ENCODE measurements around the gene CTAG2. TPM values are rescaled to one million over a fixed set of nuclear protein-coding genes. Genes with fewer than 3 reads are reported as not detected.

Gene CTAG2
- total RNA-seq, 1 donor from 2014 or later: not detected

DNA sequence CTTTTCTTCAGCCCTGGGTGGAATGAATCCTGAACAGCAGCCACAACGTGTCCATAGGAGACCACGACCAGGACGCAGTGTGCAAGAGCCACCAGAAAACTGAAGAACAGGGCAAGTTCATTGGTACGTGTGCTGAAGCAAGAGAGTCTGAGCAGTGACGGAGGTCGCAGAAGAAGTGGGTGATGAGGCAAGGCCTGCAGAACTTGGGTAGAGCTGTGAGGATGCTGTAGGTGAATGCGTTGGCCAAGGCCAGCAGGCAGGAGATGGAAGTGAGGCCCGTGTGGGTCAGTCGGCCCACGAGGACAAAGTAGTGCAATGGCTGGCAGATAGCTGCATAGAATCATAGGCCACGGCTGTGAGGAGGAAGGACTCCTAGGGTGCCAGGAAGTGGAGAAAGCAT lies 5.6 kb upstream of the CTAG2 start:
- Histone ChIP-seq H4K20me1 (ENCODE audit: insufficient read depth, low read length) (no peaks in the 10 kb centered on the region), H3K36me3 (ENCODE audit: insufficient read depth, low read length) (no peaks in the 10 kb centered on the region), H3K9me3 (ENCODE audit: insufficient read depth, low read depth, low read length) (no peaks in the 10 kb centered on the region), H3K4me1 (ENCODE audit: insufficient read depth, low read length) (no peaks in the 10 kb centered on the region), H3K4me3 (ENCODE audit: insufficient read depth, low read depth, low read length) (no peak overlapping the region), H3K27ac (ENCODE audit: low read depth, low read length) (no peak overlapping the region), H3K9ac (ENCODE audit: low read length) (no peak overlapping the region), H3K4me2 (ENCODE audit: low read length) (no peak overlapping the region), H2AFZ (ENCODE audit: low read depth, low read length) (no peak overlapping the region), H3K79me2 (ENCODE audit: insufficient read depth, low read length) (no peaks in the 10 kb centered on the region), H3K27me3 (ENCODE audit: insufficient read depth, low read length) (no peaks in the 10 kb centered on the region)
- peaks cover 7% of the 10 kb centered on the region for H3K9me3 Mint-ChIP-seq (ENCODE audit: unreplicated experiment)
- H3K4me1 Mint-ChIP-seq (ENCODE audit: low read depth, unreplicated experiment): no peaks in the 10 kb centered on the region
- TF ChIP-seq, protein P1, sequence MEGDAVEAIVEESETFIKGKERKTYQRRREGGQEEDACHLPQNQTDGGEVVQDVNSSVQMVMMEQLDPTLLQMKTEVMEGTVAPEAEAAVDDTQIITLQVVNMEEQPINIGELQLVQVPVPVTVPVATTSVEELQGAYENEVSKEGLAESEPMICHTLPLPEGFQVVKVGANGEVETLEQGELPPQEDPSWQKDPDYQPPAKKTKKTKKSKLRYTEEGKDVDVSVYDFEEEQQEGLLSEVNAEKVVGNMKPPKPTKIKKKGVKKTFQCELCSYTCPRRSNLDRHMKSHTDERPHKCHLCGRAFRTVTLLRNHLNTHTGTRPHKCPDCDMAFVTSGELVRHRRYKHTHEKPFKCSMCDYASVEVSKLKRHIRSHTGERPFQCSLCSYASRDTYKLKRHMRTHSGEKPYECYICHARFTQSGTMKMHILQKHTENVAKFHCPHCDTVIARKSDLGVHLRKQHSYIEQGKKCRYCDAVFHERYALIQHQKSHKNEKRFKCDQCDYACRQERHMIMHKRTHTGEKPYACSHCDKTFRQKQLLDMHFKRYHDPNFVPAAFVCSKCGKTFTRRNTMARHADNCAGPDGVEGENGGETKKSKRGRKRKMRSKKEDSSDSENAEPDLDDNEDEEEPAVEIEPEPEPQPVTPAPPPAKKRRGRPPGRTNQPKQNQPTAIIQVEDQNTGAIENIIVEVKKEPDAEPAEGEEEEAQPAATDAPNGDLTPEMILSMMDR (IDR thresholded peaks at IDR 0.05; ENCODE audit: insufficient read depth, low read depth, low read length): no peak
- no peak for TF ChIP-seq EZH2 (IDR thresholded peaks at IDR 0.05; ENCODE audit: insufficient read depth, low read length)
- no peaks in the 10 kb centered on the region for H3K36me3 Mint-ChIP-seq (ENCODE audit: low read depth, unreplicated experiment)
- H3K27me3 Mint-ChIP-seq (ENCODE audit: low read depth, unreplicated experiment): peaks cover 6% of the 10 kb centered on the region
- H3K27ac Mint-ChIP-seq (ENCODE audit: unreplicated experiment): no peak overlapping the region
- FAIRE-seq: no peak
- no peak overlapping the region for H3K4me3 Mint-ChIP-seq (ENCODE audit: unreplicated experiment)
- no peak for DNase-seq (ENCODE audit: low read depth)

- Histone ChIP-seq H3K36me3 (ENCODE audit: insufficient read depth, low read length) (no peaks in the 10 kb centered on the region), H3K9ac (ENCODE audit: low read length) (no peak overlapping the region), H3K4me1 (ENCODE audit: insufficient read depth, low read length) (no peaks in the 10 kb centered on the region), H2AFZ (ENCODE audit: low read depth, low read length) (no peak overlapping the region), H3K27me3 (ENCODE audit: insufficient read depth, low read length) (no peaks in the 10 kb centered on the region), H3K4me3 (ENCODE audit: insufficient read depth, low read depth, low read length) (no peak overlapping the region), H4K20me1 (ENCODE audit: insufficient read depth, low read length) (no peaks in the 10 kb centered on the region), H3K27ac (ENCODE audit: low read depth, low read length) (no peak overlapping the region), H3K4me2 (ENCODE audit: low read length) (no peak overlapping the region), H3K79me2 (ENCODE audit: insufficient read depth, low read length) (no peaks in the 10 kb centered on the region), H3K9me3 (ENCODE audit: insufficient read depth, low read depth, low read length) (no peaks in the 10 kb centered on the region)
- TF ChIP-seq EZH2 (IDR thresholded peaks at IDR 0.05; ENCODE audit: insufficient read depth, low read length): no peak
- TF ChIP-seq, protein P1 (IDR thresholded peaks at IDR 0.05; ENCODE audit: insufficient read depth, low read depth, low read length): no peak
- DNase-seq (ENCODE audit: low read depth) (no peak), FAIRE-seq (no peak)
- Mint-ChIP-seq H3K4me3 (ENCODE audit: unreplicated experiment) (no peak overlapping the region), H3K27ac (ENCODE audit: unreplicated experiment) (no peak overlapping the region), H3K27me3 (ENCODE audit: low read depth, unreplicated experiment) (peaks cover 6% of the 10 kb centered on the region), H3K36me3 (ENCODE audit: low read depth, unreplicated experiment) (no peaks in the 10 kb centered on the region), H3K9me3 (ENCODE audit: unreplicated experiment) (peaks cover 7% of the 10 kb centered on the region), H3K4me1 (ENCODE audit: low read depth, unreplicated experiment) (no peaks in the 10 kb centered on the region)
Observed at GRCh38 chrX:154658187-154658586, 4.8 kb upstream of the CTAG2 start.

- H3K27me3 Mint-ChIP-seq (ENCODE audit: low read depth, unreplicated experiment): peaks cover 6% of the 10 kb centered on the region
- FAIRE-seq: no peak
- TF ChIP-seq EZH2 (IDR thresholded peaks at IDR 0.05; ENCODE audit: insufficient read depth, low read length): no peak
- TF ChIP-seq, protein P1 (IDR thresholded peaks at IDR 0.05; ENCODE audit: insufficient read depth, low read depth, low read length): no peak
- H3K9me3 Mint-ChIP-seq (ENCODE audit: unreplicated experiment): peaks cover 7% of the 10 kb centered on the region
- H3K27ac Mint-ChIP-seq (ENCODE audit: unreplicated experiment): no peak overlapping the region
- Histone ChIP-seq H3K9ac (ENCODE audit: low read length) (no peak overlapping the region), H3K27me3 (ENCODE audit: insufficient read depth, low read length) (no peaks in the 10 kb centered on the region), H3K9me3 (ENCODE audit: insufficient read depth, low read depth, low read length) (no peaks in the 10 kb centered on the region), H2AFZ (ENCODE audit: low read depth, low read length) (no peak overlapping the region), H4K20me1 (ENCODE audit: insufficient read depth, low read length) (no peaks in the 10 kb centered on the region), H3K4me1 (ENCODE audit: insufficient read depth, low read length) (no peaks in the 10 kb centered on the region), H3K36me3 (ENCODE audit: insufficient read depth, low read length) (no peaks in the 10 kb centered on the region), H3K4me3 (ENCODE audit: insufficient read depth, low read depth, low read length) (no peak overlapping the region), H3K79me2 (ENCODE audit: insufficient read depth, low read length) (no peaks in the 10 kb centered on the region), H3K27ac (ENCODE audit: low read depth, low read length) (no peak overlapping the region), H3K4me2 (ENCODE audit: low read length) (no peak overlapping the region)
- DNase-seq (ENCODE audit: low read depth): no peak
- H3K4me1 Mint-ChIP-seq (ENCODE audit: low read depth, unreplicated experiment): no peaks in the 10 kb centered on the region
- no peaks in the 10 kb centered on the region for H3K36me3 Mint-ChIP-seq (ENCODE audit: low read depth, unreplicated experiment)
- H3K4me3 Mint-ChIP-seq (ENCODE audit: unreplicated experiment): no peak overlapping the region
Observed at GRCh38 chrX:154657226-154657805, 3.9 kb upstream of the CTAG2 start.
